Fibroblast of skin of abdomen (primary cell): ENCODE measurements around the gene RANBP9.

Experiments
- DNase-seq: peaks from one replicate; pipeline ENCODE4 v3.0.0-alpha.2; 2013

The RANBP9 gene

DNA sequence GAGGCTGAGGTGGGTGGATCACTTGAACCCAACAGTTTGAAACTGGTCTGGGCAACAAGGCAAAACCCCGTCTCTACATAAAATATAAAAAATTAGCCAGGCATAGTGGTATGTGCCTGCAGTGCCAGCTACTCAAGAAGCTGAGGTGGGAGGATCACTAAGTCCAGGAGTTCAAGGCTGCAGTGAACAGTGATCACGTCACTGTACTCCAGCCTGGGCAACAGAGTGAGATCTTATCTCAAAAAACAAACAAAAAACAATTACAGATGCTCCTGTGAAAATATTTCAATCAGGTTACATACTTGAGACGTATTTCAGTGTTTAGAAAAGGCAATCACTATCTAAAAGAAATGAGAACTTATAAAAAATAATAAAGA lies 33.8 kb downstream of the RANBP9 start:
- no peak for DNase-seq

DNA sequence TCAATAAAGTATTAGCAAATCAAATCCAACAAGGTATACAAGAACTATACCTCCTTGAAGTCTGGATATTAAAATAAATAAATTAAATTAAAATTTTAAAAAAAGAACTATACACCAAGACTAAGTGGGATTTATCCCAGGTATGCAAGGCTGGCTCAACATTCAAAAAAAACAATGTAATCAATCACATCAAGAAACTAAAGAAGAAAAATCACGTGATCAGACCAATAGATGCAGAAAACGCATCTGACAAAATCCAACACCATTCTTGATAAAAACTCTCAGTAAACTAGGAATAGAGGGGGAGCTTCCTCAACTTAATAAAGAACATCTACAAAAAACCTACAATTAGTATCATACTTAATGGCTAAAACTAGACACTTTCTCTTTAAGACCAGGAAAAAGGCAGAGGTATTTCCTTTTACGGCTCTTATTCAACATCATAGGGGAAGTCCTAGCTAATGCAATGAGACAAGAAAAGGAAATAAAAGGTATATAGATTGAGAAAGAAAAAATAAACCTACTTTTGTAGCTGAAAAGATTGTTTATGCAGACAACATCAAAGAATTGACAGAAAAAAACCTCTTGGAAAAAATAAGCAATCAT lies 35.0 kb downstream of the RANBP9 start:
- no peak for DNase-seq

DNA sequence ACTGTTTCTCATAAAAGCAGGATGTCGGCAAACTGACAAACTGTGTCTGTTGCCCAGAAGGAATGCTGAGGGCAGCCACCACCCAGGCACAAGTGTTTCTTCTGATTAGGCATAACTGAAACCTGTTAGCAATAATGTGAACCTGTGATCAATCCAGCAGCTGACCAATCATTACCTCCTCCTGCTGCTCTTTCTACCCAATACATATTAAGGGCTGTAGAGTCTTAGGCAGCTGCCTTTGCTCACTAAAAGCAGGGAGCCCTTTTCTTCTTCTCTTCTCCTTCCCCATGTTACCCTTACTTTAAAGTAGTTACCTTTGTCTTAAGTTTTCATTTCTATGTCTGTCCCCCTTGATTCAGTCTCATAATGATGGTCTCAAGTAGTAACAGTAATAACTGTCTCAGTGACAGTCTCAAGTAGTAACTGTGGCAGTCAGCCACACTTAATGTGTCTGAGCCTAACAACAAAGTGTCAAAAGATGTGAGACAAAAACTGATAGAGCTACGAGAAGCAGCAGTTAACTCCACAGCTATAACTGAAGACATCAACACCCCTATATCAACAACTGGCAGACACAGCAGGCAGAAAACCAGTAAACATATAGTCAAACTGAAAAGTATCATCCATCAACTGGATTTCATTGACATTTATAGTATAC lies 37.0 kb downstream of the RANBP9 start:
- no peak for DNase-seq

DNA sequence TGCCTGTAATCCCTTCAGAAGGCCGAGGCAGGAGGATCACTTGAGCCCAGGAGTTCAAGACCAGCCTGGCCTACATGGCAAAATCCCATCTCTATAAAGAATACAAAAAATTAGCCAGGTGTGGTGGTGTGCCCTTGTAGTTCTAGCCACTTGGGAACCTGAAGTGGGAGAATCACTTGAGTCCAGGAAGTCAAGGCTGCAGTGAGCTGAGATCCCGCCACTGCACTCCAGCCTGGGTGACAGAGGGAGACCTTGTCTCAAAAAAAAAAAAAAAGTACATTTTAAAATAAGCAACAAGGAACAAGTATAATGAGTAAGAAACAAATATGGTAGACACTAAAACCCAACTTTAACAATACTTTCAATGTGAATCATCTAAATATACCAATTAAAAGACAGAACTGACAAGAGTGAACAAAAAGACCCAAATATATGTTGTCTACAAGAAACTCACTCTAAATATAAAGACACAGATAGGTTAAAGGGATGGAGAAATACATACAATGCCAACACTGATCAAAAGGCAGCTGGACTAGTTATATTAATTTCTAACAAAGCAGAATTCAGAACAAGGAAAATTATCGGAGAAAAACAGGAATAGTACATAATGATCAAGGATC lies 37.7 kb downstream of the RANBP9 start:
- DNase-seq, result no peak

DNA sequence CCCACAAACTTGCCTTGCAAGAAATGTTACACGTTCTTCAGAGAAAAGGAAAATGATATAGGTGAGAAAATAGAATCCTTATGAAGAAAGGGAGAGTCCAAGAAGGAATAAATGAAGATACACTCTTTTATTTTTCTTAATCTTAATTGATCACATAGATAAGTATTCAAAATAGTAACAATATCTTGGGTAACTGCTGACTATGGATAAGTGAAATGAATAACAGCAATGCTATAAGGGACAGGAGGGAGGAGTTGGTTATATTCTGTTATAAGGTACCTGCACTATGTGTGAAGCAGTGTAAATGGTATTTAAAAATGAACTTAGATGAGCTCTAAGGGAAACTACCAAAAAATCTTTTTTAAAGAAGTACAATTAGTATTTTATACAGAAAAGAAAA lies 38.3 kb downstream of the RANBP9 start:
- DNase-seq, result no peak

DNA sequence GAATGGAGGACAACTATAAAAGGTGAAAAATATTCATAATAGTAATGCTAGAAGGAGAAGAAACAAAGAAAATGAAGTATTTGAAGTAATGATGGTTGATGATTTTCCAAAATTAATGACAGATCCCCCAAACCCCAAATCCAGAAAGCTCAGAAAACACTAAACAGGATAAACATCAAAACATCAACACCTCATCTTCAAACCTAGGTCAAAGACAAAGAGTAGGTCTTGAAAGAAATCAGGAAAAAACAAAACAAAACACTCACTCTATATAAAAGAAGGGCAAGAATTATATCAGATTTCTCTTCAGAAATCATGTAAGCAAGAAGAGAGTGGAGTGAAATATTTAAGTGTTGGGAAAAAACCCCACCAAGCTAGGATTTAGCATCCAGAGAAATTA lies 38.7 kb downstream of the RANBP9 start:
- DNase-seq, result no peak

DNA sequence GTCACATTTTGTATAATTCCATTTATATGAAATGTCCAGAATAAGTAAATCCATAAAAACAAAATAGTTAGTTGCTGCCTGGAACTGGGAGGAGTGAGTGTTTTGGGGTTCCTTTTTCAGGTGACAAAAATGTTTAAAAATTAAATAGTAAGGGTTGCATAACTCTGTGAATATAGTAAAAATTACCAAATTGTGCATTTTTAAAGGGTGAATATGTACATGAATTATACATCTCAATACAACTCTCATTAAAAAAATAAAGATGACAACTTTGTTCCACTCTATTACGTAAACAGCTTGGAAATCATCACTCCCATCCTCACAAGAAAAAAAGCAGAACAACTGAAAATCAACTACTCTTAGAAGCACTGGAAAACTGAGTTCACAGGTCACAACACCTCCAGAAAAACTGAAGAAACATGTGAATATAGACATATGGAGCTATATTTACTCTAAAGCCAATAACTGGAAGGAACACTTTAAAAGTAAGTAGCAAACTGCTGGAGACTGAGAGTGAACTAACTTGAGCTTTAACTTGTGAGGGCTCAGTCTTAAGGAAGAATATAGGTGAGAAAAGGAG lies 40.0 kb downstream of the RANBP9 start:
- no peak for DNase-seq

DNA sequence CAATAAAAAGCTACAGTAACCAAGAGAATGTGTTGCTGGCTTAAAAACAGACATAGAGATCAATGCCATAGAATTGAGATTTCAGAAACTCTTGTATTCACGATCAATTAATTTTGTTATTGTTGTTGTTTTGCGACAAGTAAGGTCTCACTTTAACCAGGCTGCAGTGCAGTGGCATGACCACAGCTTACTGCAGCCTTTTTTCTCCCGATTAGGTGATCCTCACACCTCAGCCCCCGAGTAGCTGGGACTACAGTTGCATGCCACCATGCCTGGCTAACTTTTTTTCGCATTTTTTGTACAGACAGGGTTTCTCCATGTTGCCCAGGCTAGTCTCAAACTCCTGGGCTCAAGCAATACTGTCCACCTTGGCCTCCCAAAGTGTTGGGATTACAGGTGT lies 42.2 kb downstream of the RANBP9 start:
- no peak for DNase-seq

DNA sequence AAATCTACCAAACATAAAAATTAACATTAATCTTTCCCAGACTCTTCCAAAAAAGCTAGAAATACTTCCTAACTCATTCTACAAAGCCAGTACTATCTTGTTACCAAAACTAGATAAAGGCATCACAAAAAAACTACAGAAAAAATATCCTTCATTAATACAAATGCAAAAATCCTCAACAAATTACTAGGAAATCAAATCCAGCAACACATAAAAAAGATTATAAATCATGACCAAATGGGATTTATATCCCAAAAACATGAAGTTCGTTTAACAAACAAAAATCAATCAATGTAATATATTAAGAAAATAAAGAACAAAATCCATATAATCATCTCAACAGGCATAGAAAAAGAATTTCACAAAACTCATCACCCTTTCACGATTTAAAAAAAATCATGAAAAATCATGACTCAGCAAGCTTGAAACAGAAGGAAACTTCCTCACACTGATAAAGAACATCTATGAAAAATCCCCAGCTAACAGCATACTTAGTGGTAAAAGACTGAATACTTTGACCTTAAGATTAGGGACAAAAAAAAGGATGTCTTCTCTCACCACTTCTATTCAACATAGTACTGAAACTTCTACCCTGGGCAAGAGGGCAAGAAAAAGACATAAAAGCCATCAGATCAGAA lies 43.2 kb downstream of the RANBP9 start:
- DNase-seq, result no peak

DNA sequence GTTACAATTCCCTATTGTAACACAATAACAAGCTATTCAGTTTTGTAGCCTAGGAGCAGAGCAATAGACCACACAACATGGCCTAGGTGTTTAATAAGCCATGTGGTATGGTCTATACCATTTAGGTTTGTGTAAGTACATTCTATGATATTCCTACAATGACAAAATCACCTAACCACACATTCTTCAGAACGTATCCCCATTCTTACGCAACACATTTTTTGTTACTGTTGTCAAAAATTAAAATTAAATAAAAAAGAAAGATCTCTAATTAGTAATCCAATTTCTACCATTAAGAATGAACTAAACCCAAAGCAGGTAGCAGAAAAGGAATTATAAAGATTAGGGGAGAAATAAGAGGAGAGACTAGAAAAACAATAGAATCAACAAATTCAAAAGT lies 44.0 kb downstream of the RANBP9 start:
- peak; percentile 20 for DNase-seq

DNA sequence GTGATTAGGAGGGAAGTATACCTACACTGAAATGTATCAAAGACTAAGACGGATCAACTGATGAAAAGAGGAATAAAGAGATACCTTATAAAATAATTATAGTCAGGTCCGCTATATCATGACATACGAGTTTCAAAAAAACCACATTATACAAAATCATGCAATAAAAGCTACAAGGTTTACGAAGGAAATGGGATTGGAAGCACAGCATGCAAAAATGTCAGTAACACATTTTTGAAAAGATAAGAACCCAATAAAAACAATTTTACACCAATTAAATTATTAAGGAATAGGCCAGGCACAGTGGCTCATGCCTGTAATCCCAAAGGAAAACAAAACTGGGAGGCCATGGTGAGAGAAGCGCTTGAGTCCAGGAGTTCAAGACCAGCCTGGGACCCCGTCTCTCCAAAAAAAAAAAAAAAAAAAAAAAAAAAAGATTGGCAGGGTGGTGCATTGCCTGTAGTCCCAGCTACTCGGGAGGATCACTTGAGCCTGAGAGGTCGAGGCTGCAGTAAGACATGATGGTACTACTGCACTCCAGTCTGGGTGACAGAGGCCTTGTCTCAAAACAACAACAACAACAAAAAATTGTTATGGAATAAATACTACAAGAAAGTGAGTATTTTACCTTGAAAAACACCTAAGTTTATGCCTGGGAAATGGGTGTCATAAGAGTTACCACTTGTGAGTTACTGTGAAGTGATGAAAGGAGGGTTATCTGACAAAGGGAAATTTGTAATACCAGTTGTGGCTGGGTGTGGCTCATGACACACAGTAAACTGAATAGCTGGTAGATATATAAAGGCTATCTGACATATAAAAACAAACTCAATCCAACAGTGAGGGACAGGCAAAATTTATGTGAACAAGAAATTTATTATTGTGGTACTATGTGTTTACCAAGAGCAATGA lies 45.2 kb downstream of the RANBP9 start:
- DNase-seq, result no peak

DNA sequence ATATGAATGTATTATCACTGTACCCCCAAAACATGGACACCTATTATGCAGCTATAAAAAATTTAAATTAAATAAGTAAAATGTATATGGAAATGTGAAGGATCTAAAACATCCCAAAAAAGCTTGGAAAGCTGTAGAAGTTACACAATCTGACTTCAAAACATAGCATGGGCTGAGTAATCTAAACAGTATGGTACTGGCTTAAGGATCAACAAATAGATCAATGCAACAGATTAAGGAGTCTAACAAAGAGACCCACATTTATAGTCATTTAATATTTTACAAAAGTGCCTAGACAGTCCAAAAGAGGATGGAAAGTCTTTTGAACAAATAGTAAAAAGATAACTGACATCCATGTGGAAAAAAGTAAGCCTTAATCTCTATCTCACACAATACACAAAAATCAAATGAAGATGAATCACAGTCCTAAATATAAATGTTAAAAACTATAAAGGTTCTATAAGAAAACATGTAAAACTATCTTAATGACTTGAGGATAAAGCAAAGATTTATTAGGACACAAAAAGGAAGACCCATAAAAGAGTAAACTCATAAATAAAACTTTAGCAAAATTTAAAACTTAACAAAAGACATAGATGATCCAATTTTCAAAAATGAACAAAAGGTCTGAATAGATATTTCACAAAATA lies 46.8 kb downstream of the RANBP9 start:
- DNase-seq, result peak; percentile 18

DNA sequence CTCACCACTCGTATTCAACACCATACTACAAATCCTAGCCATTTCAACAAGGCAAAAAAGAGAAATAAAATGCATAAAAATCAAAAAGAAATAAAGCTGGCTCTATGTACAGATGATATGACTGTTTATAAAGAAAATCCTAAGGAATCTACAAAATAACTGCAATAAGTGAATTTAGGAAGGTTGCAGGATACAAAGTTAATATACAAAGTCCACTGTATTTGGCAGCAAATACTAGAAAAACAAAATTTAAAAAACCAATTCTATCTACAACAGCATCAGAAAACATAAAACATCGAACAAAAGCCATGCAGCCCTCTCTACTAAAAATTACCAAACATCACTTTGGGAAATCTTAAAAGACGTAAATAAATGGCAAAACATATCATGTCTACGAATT lies 47.6 kb downstream of the RANBP9 start:
- no peak for DNase-seq

DNA sequence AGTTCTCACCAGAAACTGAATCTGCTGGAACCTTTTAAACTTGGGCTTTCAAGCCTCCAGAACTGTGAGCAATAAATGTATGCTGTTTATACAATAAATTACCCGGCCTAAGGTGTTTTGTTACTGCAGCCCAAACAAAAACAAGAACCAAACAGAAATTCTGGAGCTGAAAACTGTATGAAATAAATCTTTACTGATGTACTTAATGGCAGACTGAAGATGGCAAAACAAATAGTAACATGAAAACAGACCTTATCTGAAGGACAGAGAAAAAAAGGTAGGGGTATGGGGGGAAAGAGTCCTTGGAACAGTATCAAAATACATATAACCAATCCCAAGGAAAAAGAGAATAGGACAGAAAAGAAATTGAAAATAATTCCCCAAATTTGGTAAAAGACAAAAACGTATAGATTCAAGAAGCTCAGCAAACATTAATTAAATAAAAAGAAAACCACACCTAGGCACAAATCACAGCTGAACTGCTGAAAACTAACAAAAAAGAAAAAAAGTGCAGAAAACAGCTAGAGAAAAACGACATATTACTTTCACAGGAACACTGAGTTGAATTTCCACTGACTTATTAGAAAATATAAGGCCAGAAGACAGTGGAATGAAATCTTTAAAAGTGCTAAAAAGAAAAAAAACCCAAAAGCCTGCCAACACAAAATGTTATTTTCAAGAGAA lies 48.8 kb downstream of the RANBP9 start:
- DNase-seq, result no peak

DNA sequence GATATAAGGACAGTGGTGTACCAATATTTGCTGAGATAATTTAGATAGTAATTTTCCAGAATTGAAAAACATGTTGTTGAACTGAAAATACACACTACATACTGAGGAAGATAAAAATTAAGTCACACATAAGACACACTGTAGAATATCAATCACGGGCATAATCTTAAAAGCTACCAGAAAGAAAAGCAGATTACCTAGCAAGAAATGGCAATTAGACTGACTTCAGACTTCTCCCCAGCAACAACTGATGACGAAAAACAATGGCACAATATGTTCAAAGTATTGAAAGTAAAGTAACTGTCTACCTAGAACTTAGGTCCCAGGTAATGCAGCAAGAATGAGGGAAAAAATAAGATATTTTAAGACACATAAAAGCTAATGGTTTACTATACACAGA lies 50.0 kb downstream of the RANBP9 start:
- no peak for DNase-seq

DNA sequence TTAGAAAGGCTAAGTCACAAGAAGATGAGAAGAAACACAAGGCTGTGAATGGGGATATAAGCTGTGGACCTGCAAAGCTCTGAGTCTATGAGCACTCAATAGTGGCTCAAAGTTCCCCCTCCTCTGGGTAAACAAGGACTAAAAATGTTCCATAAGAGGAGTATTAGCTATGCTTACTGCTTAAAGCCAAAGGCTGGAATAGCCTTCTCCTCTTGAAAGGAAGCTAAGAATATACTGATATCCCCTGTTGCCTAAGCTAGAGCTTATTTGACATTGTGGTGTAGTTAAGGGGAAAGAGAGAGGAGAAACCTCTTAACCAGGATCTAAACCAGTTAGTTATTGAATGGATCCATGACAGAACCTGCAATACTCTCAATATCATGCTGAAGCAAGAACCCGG lies 50.7 kb downstream of the RANBP9 start:
- no peak for DNase-seq

DNA sequence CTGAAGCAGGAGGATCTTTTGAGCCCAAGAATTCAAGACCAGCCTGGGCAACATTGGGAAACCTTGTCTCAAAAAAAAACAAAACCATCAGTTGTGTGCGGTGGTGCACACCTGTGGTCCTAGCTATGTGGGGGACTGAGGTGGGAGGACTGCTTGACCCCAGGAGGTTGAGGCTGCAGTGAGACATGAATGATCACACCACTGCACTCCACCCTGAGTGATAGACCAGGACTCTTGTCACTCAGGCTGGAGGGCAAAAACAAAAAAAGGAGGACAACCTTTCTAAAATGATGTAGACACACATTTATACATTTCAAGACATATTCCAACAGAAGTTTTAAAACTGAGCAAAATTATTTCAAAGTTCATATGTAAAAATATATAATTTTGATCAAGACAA lies 51.4 kb downstream of the RANBP9 start:
- DNase-seq, result no peak

DNA sequence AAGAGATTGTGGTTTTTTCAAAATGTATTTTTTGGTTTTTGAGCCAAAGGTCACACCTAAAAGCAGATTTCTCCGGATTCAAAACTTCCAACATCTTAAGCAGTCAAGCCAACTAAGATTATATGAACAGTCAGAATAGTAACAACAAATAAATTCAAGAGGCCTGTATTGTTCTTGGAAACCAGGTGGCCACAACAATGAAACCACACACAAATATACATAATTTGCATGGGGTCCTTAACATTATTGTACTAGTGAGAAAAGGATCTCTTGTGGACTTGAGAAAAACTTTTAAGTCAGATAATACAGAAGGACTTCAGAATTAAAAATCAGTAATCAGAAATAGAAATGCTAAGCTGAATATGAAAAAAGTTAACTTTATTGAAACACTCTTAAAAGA lies 55.9 kb downstream of the RANBP9 start:
- no peak for DNase-seq

DNA sequence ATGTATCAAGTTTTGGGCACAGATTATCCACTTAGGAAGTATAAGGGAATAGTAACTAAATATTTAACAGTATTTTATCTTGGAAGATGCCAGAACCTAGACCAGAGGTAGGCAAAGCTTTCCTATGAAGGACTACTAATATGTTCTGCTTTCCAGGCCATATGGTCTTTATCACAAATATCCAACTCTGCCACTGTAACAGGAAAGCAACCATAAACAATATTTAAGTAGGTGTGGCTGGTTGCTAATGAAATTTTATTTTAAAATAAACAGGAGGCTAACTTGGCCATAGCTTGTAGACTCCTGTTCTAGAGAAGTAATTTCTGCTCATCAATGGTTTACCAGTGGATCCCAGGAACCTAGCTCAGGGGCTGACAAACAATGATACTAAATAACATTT lies 57.1 kb downstream of the RANBP9 start:
- DNase-seq, result no peak

DNA sequence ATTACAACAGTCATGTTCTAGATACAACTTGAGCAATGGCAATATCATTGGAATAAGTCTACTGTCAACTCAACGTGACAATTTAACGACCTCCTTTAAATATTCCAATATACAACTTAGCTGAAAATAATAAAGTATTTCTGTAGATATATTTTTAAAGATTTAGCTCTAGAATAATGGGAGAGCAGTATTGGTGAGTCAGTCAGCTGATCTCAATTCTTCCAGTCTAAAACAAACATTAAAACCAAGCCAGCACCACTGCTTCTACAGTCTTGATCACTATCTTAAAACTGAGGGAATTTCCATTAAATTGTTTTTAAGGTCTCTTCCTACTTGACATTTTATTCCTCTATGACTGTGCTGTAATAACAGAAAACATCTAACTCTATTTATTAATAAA lies 58.3 kb downstream of the RANBP9 start:
- no peak for DNase-seq

DNA sequence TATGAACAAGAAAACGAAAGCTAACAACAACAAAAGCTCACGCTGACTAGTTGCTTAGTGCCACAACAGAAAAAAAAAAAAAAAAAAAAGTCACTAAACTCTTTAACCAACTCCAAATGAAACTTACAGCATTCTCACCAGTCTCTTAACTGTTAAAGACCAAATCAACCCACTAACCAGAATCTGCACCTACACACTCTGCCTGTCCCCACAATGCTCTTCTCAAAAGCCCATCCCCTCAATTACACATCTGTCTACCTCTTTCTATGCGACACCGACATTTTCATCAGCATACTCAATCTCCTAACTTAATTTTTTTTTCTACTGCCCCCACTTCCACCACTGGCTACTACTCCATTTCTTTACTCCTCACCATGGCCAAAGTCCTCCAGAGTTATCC lies 62.2 kb downstream of the RANBP9 start:
- DNase-seq, result no peak
